CD1c-positive myeloid dendritic cell (primary cell): ENCODE results near the gene NRL.
A peak's percentile ranks its signal among the peaks of the same experiment; 100 is the strongest.

Experiments used
- DNase-seq: peaks from one replicate; pipeline ENCODE4 v3.0.0-alpha.2; 2016; ENCODE audit errors: extremely low spot score

NRL gene

DNA sequence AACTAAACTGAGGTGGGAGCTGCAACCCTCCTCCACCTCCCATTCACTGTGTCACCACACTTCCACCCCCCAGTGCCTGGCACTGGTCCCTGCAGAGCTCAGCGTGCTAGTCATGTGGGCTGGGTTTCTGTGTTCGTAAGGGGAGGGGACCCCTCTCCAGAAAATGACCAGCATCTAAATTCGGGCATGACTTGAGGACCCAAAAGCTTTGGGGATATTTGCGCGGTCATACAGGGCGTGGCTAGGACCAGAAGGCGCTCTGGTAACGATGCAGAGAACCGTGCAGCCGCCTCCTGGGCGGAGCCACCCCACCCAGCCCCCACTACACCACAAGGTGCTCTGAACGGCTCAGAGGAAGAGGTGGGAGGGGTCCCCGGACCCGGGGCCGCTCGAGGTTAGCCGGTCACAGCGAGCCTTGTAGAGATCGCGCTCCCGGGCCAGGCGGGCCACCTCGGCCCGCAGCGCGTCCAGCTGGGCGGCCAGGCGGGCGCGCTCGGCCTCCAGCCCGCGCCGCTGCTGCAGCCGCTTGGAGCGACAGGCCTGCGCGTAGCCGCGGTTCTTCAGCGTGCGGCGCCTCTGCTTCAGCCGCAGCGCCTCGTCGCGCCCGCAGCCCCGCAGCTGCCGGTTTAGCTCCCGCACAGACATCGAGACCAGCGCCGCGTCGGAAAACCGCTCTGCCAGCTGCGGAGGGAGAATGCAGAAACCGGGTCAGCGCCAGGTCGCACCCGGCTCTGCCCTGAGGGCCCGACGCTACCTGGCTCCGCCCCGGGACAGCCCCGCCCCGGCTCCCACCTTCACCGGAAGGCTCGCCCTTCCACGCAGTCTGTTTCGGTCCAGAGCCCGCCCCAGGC lies 33.6 kb downstream of the NRL start:
- DNase-seq, result peak; percentile 41

- no peak for DNase-seq
Observed at GRCh38 chr14:24080142-24080530, 34.6 kb downstream of the NRL start.

DNA sequence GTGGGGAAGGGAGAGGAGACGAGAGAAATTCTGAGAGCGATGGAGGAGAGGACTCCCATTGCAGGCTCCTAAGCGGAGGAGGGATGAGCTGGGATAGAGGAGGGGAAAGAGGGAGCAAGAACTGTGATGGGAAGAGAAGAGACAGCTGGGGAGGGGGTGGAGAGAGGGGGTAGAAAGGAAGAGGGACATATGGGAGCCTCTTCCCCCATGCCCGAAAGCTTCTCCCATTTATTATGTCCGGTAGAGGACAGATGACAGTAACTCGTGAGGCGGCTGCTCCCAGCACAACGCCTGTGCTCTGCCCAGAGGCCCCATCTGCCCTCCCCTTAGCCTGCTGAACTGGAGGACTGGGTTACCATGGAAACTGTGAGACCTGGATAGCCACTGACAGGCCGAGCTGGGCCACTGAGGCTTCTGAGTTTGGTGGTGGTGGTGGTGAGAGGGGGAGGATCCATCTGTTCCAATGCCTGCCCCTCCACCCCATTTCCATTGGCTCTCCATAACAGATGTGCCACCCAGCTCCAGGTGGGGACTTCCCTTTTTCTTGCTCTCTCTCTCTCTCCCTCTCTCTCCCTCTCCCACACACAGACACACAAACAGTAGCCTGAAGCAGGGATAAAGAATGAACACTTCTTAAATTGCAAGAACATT lies 35.1 kb downstream of the NRL start:
- no peak for DNase-seq

DNA sequence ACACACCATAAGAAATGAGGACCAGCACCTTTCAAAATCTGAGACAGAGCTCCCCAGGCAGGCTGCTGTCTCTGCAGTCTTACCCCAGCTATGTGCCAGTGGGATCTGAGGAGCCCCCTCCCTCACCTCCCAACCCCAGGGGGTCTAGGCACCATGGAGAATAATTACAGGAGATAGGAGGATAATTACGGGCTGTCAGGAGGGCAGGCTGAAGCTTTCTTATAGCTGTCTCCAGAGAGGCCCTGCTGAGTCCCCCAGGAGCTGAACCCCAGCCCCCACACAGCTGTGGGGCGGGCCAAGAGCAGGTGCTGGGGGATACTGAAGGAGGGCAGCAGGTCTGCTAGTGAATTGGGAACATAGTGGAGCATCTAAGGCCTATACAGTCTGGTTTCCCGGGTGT lies 36.6 kb downstream of the NRL start:
- no peak for DNase-seq

GRCh38 chr14:24077086-24077485 lies 37.7 kb downstream of the NRL start:
- DNase-seq, result no peak

GRCh38 chr14:24076302-24076601 lies 38.5 kb downstream of the NRL start:
- DNase-seq, result no peak

DNA sequence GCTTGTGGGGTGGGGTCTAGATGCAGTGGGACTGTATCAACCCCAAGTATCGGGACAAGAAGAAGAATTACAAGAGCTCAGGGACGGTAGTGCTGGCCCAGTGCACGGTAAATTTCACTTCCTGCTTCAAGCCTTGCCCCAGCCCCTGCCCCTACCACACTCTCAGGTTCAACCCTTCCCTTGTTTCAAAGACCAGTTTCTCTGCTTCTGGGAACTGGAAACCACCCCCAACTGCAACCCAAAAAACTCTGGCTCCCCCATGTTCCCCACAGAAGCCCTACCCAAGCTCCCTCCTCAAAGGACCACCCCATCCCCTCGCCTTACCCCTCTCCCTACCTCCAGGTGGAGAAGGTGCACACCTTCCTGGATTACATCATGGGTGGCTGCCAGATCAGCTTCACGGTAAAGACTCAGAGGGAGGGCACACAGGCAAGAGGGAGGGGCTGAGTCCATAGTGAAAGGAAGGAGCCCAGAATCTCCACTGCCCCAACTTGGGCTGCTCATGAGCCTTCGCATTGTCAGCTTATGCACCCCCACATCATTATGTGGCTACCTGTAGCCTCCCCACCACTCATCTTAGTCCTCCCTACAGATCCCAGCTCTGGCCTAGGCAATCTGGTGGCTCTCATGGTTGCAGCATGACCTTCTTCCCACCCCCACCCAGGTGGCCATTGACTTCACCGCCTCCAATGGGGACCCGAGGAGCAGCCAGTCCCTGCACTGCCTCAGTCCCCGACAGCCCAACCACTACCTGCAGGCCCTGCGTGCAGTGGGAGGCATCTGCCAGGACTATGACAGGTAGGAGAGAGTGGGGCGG lies 39.1 kb downstream of the NRL start:
- DNase-seq, result no peak

DNA sequence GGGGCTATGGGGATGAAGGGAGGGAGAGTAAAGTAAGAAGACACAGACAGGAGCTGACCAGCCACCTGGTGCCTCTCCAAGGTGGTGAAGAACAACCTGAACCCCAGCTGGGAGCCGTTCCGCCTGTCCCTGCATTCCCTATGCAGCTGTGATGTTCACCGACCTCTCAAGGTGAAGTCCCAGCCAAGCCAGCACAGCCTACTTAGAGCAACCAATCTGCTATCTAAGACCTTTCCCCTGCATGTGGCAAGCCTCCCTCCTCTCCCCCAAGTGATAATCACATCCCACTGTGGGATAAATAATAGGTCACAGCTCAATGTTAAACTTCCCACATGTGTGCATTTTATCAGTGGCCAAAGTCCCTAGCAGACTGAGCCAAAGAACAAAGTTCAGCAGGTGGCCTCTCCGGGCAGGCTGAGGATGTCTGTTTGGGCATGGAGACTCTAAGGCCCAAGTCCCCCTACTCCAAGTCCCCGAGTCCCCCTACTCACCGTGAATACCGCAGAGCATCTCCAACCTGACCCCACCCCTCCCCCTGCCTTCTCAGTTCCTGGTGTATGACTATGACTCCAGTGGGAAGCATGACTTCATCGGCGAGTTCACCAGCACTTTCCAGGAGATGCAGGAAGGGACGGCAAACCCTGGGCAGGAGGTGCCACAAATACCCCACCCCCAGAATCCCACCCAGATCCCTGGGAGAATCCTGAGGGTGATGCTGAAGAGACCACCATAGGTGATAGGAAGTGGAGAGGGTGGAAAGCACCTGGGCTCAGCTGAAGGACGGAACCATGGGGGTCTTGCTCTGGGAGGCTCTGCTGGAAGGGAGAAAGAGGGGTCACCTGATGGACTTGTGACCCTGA lies 39.9 kb downstream of the NRL start:
- peak; percentile 13 for DNase-seq

DNA sequence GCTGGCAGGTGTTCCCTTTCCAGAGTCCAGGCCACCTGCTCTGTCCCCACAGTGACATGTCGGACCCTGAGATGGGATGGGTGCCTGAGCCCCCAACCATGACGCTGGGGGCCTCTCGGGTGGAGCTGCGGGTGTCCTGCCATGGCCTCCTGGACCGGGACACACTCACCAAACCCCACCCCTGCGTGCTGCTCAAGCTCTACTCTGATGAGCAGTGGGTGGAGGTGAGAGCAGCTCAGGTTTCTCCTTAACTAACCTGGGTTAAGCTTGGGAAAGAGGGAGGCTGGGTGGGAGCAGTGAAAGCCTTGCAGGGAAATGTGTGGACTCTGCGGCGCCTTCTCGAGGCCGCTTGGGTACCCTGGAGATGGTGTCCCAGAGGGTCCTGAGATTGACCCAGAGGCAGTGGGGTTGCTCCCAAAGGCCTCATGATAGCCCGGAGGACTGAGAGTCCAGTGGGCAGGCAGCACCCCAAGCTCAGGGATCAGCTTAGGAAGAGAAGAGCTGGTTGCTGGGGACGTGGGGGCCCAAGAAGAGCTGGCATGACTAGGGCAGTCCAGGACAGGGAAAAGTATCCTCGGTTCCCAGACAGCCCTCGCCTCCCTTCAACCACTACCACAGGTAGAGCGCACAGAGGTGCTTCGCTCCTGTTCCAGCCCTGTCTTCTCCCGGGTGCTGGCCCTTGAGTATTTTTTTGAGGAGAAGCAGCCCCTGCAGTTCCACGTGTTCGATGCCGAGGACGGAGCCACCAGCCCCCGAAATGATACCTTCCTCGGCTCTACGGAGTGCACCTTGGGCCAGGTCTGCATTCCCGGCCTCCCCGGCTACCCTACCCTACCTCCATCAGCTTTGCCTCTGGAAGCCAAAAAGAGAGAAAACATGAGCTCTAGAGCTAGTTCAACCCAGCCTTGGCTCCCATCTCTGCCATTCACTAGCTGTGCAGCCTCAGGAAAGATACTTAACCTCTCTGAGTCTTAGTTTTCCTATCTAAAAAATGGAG lies 41.6 kb downstream of the NRL start:
- no peak for DNase-seq

DNA sequence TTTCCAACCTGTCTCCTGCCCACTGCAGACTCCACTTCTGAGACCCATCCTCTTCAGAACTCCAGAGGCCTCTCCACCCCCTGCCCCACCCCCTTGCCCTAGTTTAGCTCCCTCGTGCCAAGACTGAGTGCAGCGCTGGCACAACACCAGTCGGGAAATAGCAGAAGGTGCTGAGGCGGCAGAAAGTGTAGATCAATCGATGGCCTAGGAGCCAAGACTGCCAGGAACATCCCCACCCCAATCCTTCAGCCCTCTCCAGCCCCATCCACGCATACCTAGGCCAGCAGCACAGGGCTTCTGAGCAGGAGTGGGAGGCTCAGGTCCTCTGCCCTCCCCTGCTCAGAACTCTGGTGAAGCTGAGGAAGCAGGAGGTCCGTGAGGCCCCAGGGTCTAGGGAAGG lies 42.3 kb downstream of the NRL start:
- no peak for DNase-seq

- DNase-seq, result no peak
Observed at GRCh38 chr14:24071836-24072430, 42.8 kb downstream of the NRL start.

DNA sequence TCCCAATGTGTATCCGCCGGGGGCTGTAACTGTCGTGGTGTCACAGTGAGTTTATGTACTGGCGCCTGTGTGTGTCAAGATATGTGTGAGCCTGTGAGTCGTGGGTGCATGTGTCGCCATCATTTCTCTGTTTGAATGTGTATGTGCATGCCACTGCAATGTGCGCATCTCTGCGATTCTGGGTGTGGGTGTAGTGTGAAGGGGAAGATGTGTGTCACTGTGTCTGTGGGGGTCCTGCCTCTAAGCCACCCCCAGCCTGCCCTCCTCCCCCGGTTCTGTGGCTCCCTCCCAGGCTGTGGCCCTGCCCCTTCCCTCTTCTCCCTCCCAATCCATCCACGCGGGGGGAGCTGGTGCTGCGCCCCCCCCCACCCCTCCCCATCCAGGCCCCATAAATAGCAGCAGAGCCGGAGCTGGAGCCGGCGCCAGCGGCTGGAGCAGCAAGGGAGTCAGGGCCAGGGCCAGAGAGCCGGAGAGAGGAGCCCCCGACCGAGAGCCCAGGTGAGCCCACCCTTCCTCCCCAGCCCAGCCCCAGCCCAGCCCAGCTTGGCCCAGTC lies 43.5 kb downstream of the NRL start, which contains the start of gene CPNE6:
Gene CPNE6 (plus strand): TSS at position 419 of the 554 bp plus-strand sequence. CDS start 1,375 bp downstream, outside the sequence.
- DNase-seq, result peak; percentile 28

DNA sequence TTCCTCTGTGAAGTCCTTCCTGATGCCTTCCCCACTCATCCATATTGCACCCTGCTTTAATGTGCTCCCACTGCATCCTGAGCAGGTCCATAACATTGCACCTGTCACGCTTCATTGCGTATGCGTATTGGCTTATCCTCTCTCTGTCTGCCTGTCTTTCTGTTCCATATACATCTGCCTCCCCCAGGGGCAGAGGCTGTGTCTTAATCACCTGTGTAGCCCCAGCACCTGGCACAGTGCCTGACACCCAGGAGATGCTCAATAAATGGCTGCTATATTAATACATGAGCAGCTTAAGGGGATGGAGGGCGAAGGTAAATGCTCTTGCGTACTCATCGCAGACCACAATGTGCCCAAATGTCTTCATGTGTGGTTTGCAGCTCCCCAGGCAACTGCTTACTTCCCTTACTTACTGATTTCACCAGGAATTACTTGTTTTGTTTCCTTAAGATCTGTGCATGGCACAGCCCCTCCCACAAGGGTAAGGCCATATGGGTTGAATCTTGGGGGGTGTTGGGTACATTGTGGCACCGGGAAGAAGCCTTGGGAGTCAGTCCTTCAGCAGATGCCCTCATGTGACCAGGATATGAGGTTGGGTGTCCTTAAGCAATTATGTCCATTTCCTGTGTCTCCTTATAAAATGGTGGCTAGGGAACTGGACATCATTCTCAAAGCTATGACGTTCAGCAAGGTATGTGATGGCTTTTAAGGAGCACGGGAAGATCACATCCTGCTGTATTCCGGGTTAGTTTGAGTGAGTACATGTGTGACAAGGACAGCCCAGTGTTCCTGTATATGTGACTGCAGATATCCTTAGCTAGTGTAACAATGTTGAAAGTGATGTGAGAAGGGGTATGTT lies 44.2 kb downstream of the NRL start:
- DNase-seq, result no peak

DNA sequence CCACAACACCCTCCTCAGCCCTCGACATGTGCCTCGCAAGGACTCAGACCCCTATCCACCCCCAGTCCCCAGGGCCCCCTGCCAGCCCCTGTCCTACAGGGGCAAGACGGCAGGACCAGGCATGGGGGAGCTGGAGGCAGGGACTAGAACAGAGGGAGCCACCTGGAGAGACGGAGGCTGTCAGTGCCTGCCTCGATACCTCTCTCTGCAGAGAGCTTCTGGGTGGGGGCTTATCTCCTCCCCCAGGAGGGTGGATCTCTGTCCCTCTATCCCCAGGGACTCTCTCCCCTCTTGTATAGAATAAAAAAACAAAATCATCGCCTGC lies 45.4 kb downstream of the NRL start:
- DNase-seq, result no peak

GRCh38 chr14:24068711-24069410 lies 45.9 kb downstream of the NRL start:
- no peak for DNase-seq

DNA sequence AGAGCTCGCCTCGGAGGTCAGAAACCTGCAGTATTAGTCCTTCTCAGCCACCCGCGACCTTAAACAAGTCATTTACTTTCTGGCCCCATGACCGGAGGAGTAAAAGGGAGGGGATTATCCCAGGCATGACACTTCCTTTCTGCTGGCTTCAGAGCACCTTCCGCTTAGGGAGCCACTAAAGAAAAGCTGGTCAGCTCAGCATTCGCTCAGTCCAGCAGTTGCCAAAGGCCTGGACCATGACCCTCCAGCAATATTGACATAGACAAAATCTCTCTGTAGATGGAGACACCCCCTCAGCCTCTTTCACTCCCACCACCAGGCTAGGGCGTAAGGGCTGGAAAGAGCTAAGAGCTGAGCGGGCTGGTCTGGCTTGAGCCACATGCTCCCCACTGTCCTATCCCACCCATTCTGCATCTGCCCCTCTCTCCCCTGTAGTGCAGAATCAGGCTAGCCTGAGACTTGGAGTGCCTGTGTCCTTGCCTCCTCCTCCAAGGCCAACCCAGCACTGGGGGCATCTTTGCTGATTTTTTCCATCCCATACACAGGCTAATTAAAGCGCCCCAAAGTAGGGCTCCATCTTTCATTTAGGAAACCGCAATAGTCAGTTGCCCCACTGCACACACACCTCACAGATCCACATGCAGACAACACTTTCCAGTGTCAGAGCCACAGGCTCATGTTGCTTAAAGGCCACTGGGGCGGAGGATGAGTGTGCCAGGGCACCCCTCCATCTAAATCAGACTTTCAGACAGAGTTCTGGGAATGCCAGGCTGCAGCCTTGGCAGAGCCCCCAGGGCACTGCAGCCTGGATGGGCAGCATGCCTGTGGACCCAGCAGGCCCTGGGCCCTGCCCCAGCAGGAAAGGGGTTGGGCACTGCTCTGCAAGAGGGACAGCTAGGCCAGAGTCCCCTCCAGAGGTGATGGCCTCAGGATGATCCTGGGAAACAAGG lies 47.3 kb downstream of the NRL start:
- DNase-seq, result no peak

DNA sequence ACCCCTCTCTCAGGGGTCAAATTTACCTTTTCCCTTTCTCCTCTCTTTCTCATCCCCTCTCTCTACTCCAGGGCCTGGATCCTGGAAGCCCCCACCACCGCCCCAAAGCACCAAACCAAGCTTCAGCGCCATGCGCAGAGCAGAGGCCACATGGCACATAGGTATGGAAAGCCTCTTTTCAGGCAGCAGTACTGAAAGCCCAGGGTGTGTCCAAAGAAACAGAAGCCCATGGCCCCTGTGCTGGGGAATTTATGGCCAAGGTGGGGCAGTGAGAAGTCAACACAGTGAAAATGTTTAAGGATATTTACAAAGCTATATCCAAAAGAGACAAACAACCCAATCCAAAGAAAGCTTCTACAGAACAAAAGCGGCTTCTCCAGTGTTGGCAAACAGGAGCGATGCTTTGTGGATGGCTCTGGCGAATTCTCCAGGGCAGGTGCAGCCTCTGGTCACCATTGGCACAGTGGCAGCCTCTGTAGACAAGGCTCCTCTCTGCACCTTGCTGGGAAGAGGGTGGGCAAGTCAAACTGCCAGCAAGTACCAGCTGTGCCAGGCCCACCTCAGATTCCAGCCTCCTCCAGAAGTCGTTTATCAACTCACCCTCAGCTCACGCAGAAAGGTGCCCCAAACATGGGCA lies 48.1 kb downstream of the NRL start:
- no peak for DNase-seq
